HCT116 (cell line): ENCODE data around the gene IL1R1.

ENCODE experiments used
- ELF1 ChIP-seq: IDR thresholded peaks from 2 replicates; pipeline ENCODE4 v1.6.1; 2012; ENCODE audit warnings: low read depth, borderline replicate concordance
- EZH2 ChIP-seq: fragments of 200-600 bp; sonication (generic); IDR thresholded peaks from 2 replicates; pipeline ENCODE4 v1.6.1; 2017; ENCODE audit warnings: antibody characterized with exemption, mixed run types
- FOSL1 ChIP-seq: IDR thresholded peaks from 2 replicates; pipeline ENCODE4 v1.6.1; 2012; ENCODE audit warnings: low read depth
- POLR2AphosphoS5 ChIP-seq: IDR thresholded peaks from 2 replicates; pipeline ENCODE4 v1.6.1; 2011; ENCODE audit warnings: mild to moderate bottlenecking, low read depth, low read length, moderate library complexity
- SRF ChIP-seq: IDR thresholded peaks from 2 replicates; pipeline ENCODE4 v1.6.1; 2012; ENCODE audit warnings: low read depth
- TF ChIP-seq, protein P1 (sequence below), 3 experiments: fragments of 200-600 bp in 1 of 3; sonication (generic) in 1 of 3; IDR thresholded peaks in 2 of 3; conservative IDR thresholded peaks in 1 of 3; 2 replicates each; pipeline ENCODE4 v1.5.1; 2012 to 2017; ENCODE audit warnings: low read depth in 2 of 3, low read length in 2 of 3, antibody characterized with exemption in 1 of 3, borderline replicate concordance in 1 of 3, control low read depth in 1 of 3, mild to moderate bottlenecking in 1 of 3, mixed read lengths in 1 of 3, mixed run types in 1 of 3, moderate library complexity in 1 of 3; ENCODE audit not compliant: insufficient read depth in 1 of 3

DNA sequence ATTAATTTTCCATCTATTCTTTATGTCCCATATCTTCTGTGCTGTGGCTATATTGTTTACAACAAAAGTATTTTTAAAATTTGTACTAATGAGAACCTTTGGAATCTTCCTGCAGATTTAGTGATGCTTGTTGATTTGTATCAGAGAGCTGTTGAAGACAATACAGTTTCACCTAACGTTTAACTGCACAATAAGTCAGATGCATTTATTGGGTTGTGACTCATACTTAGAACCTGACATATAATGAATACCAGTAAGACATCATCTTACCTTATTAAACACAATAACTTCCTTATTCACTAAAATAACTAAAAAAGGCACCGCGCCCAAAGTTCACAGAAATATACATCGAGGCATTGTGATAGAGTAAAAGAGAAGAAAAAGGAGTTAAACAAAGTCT, 43.8 kb upstream of the IL1R1 start:
- no peak for TF ChIP-seq ELF1
- no peak for TF ChIP-seq SRF
- no peak for TF ChIP-seq POLR2AphosphoS5
- TF ChIP-seq EZH2, result no peak
- TF ChIP-seq, protein P1, sequence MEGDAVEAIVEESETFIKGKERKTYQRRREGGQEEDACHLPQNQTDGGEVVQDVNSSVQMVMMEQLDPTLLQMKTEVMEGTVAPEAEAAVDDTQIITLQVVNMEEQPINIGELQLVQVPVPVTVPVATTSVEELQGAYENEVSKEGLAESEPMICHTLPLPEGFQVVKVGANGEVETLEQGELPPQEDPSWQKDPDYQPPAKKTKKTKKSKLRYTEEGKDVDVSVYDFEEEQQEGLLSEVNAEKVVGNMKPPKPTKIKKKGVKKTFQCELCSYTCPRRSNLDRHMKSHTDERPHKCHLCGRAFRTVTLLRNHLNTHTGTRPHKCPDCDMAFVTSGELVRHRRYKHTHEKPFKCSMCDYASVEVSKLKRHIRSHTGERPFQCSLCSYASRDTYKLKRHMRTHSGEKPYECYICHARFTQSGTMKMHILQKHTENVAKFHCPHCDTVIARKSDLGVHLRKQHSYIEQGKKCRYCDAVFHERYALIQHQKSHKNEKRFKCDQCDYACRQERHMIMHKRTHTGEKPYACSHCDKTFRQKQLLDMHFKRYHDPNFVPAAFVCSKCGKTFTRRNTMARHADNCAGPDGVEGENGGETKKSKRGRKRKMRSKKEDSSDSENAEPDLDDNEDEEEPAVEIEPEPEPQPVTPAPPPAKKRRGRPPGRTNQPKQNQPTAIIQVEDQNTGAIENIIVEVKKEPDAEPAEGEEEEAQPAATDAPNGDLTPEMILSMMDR (IDR thresholded peaks at IDR 0.05 in 2 of 3, conservative IDR thresholded peaks at IDR 0.05 in 1 of 3; ENCODE audit: borderline replicate concordance in 1 of 3, insufficient read depth in 1 of 3, low read depth in 2 of 3, low read length in 2 of 3), result no peak
- TF ChIP-seq FOSL1, result no peak
